HG03565 (cell line): ENCODE results near the gene INPP5A.
"Not testable (repeated sequence)": the region's sequence is repeated elsewhere in the genome, so short reads cannot be mapped to it uniquely, and the experiment has no call there.

Experiments used
- ATAC-seq: cut with Tn5 transposase; IDR thresholded peaks from one replicate; pipeline ENCODE4 v1.9.1; 2021; ENCODE audit warnings: mild to moderate bottlenecking, moderate library complexity; ENCODE audit not compliant: unreplicated experiment

The INPP5A gene

DNA sequence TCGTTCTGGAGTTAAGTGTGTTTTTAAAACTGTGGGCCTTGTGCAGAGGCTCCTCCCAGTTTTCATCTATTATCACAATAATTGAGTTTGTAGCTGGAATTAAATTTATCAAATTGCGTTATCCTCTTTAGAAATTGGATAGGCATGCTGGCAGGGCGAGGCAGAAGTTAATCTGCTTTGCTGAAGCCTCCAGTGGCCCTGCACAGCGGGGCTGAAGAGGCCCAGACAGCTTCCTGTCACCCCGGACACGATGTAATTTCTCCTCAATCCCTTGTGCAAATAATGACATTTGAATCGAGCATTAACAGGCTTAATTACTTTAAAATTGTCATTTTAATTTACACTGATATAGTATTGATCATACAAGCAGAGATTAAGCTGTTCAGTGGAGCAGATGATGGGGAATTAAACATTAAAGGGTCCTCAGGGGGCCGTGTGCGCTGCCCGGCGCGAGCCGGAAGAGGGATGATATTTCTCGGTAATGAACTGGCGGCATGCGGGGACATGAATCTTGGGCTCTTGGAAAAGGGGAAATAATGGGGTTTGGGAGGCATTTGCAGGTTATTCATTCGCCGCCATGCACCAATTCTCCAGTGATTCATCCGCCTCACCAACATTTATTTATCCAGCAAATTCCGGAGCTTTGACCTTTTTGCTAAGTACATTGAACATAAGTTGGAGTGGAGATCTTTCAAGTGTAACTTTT, 129.9 kb downstream of the INPP5A start:
- ATAC-seq: no peak

DNA sequence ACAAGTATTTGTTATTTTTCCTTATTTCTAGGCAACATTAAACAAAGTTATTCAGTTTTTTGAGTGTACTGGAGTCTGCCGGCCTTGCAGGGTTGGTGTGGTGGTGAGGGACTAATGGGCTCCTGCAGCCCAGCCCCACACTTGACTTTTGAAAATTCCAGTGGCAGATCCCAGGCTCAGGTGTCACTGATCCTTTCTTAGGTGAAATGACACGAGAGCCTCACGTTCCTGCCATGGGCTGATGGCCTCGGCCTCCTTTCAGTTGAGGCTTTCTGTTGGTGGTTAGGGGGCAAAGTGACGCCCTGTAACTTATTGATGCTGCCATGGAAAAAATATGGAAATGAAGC, 130.4 kb downstream of the INPP5A start:
- ATAC-seq: no peak

DNA sequence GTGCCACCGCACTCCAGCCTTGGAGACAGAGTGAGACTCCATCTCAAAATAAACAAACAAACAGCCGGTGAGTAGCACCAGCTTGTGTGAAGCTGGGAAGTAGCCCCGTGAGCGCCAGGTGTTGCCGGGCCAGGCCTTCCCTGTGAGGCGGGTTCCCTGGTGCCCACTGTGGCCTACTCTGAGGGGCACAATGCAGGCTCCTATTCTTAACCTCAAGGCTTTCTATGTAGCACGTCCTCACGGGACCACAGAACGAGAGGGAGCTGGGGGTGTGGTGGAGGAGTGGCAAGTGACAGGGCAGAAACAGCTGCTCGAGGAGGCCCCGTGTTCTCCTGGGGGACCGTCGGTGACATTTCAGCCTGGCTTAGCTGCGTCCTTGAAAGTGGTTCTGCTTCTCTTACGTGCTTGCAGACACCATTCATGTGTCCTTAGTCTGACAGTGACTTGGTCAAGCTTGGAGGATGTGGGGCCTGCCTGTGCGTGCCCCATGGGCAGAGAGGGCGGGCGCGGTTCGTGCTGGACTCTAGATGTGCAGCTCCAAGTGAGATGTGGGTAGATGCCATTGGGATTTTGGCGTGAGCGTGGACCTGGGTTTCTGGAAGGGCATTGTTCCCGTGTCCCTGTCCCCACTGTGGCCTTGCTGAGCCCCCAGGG, 131.7 kb downstream of the INPP5A start:
- ATAC-seq: no peak

DNA sequence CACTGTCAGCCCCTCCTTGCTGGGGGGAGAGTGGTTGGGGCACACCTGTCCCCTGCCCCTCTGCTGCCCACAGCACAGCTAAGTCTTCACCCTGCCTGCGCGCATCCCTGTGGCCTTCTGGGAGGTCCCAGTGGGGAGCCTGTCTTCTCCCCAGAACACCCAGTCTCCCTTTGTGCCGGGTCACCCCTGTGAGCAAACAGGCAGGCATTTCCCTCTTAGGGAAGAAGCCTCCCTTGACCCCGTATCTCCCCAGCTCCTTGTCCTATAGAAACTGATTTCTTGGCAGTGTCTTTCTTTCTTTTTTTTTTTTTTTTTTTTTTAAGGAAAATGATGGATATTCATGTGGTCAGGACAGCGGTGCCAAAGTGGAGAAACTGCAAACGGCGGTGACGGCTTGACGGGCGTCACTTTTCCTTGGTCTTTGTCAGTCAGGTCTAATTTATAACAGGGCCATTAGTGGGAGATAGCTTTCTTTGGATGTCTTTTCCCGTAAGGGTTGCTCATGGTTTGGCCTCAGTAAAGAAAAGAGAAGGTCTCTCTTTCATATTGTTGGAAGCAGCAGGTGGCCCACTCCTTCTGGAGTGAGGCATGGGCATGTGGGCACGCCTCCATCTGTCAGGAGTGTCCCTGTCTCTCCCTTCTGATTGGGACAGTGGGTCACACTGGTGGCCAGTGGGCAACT, 133.1 kb downstream of the INPP5A start:
- ATAC-seq: no peak

DNA sequence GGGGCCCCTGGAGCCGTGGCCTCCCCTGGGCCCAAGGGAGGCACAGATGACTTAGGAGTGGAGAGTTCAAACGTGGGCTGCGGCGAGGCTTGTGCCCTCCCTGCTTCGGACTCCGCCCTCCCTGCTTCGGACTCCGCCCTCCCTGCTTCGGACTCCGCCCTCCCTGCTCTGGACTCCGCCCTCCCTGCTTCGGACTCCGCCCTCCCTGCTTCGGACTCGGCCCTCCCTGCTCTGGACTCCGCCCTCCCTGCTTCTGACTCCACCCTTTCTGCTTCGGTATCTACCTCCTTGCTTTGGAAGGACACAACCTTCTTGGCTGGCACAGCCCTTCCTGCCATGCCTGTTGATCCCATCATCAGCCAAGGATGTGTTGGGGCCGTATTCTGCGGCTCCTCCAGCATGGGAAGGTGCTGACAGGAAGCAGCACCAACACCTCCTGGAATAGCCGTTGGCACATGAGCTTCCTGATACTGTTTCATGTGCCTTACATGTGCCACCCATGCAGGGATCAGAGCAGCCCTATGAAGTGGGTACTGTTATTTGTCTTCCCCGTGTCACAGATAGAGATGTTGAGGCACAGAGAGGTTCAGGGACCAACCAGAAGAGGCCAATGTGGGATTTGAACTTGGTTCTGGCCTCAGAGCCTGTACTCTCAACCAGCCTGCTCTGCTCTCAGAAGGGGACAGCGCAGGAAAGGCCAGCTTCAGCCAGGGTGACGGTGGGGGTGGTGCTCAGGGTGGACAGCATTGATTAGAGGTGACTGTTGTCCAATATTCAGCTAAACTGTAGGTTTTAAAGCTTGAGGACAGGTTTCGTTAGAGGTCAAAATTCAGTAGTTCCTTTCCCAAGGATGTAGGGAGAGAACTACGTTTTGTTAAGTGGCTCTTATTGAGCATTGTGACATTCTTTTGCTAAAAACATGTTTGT, 133.9 kb downstream of the INPP5A start:
- ATAC-seq: no peak

DNA sequence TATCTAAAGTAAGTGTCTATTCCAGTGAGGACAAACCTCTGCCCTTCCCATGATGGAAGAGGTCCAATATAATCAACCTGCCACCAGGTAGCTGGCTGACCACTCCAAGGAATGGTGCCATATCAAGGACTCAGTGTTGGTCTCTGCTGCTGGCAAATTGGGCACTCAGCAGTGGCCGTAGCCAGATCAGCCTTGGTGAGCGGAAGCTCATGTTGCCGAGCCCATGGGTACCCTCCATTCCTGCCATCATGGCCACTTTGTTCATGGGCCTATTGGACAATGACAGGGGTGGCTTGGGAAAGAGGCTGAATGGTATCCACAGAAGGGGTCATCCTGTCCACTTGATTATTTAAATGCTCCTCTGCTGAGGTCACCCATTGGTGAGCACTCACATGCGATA, 136.2 kb downstream of the INPP5A start:
- ATAC-seq: not testable (repeated sequence)

DNA sequence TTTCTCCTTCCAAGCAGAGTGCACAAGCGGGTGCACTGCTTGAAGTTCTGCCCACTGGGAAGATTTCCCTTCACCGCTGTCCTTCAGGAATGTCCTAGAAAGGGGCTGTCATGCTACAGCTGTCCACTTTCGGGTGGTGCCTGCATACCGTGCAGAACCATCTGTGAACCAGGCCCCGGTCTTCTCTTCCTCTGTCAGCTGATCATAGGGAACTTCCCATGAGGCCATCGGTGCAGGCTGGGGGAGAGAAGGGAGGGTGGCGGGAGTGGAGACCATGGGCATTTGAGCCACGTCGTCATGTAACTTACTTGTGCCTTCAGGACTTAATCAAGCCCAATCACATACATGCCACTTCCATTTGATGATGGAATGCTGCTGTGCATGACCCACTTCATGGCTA, 136.7 kb downstream of the INPP5A start:
- ATAC-seq: no peak

DNA sequence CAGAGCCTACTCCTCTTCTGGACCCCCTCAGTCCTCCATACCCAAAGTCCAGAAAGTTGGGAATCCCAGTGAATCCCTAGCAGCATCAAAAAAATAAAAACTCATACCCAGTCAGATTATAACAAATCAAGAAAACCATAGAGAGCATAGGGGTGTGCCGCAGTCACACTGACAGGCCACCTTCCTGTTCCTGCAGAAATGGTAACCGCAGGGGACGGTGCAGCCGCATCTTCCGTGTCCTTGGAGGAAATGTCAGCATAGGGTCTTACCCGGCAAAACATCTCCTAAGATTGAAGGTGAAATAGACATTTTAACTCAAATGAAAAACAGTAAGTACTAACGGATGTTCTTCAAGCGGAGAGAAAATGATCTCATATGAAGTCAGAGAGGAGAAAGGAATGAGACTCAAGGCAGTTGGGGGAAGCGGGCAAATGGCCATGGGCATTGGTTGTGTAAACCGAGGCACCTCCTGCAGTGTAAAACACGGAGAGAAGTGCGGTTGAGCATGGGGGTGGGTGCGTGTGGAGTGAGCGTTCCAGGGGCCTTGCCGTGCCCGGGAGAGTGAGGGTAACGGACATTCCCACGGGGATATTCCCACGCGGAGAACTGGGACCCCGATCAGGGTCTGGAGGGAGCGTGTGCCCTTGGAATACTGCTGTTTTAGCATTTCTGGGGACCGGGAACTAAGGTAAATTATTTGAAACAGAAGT, 137.6 kb downstream of the INPP5A start:
- no peak for ATAC-seq

DNA sequence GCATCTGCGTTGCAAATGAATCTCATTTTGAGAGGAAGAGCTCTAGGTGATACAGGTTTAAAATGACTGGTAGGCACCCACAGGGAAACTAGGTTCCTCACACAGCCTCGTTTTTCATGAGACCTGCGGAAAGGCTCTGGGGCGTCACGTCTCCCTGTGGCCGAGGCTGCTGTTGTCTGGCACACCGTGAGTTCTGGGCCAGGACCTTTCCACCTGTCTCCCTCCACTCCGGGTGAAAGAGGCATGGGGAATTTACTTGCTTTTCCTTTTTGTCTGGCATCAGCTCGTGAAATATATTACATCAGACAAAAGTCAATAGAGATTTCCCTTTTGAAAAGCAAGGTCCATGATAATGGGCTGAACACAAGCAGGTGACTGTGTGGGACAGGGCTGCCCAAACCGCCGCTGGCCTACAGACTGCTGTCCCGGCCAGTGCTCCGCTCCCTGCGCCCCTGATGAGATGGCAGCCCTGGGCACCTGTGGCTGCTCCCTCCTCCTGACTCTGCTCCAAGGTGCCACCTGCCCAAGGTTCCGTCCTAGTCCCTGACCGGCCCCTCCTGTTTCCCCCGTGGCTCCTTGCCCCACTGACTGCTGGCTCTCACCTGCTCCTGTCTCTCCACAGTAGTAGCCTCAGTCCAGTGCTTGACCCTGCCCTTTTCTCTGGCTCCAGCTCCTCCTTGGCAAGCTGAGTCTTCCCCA, 138.8 kb downstream of the INPP5A start:
- no peak for ATAC-seq

DNA sequence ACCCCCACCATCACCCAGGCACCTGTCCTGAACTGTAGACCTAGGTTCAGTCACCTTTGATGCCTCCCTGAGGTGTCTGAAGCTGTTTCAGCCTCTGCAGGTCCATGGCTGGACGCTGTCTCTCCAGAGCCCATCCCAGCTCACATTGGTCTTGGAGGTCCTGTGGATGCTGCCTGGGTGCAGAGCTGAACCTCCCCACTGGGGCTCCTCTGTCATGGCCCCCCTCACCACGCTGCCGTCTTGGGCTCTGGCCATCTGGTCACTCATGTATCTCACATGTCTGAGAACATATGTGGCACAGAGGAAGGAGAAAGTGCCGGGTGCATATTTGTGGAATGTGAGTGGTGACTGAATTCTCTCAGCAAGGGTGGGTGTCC, 139.5 kb downstream of the INPP5A start:
- no peak for ATAC-seq

DNA sequence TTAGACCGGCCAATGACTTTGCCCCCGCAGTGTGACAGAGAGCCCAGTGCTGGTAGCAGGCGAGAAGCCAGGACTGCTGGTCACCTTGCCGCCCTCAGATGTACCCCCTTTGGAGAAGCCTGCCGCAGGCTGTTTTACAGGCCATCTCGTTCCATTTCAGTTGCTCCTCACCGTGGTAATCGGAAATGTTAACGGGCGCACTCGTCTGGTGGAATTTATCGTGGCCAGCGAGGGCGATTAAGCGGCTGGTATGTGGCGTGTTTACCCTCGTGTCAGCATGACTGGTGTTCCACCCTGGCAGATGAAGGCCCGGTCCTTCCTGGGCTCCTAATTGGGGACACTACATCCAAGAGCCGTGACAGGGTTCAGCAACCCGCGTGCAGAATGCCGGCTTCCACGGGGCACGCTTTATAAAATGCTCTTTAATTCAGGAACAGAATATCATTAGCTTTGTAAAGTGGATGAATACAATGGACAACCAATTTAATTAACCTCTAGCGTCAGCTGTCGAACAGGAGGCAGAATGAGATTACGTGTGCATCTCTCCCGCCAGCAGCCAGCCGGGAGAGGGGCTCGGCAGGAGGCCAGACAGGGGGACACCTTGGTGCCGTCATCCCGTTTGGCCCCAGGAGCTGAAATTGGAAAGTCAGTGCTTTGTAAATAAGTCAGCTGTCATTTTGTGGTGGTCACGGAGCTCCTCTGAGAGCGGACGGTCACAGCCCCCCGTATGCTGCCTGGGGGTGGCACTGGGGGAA, 140.1 kb downstream of the INPP5A start:
- ATAC-seq: no peak

DNA sequence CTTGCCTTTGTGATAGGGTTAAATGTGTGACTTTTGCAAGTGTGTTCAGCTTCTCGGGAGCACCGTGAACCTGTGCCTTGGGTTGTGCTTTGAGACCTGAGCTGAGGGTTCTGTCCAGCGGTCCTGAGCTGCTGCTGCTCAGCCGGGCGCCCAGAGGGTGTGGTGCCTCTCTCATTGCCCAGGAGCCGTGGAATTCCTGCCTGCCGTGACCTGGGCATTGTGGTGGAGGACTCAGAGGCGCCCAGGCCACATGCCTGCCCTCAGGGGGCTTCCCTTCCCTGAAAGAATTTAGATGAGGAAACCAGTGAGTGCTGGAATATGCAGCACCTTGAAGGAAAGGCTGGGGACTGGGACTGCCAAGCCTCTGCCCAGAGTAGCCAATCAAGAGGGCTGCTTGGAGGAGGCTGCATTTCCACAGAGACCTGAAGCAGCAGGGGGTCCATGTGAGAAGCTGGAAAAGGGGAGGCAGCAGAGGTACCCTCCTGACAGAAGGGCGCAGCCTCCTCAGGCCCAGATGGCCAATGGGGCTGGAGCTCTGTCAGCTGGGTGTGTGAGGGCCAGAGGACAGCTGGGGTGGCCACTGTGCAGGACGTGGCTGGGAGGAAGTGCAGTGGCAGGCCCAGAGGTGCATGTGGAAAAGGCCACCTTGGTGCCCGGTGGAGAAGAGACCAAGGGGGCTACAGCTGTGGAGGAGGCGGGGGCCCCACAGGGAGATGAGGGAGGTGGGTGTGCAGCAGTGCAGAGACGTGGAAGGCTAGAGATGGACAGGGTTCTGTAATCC, 141.0 kb downstream of the INPP5A start:
- ATAC-seq: no peak

DNA sequence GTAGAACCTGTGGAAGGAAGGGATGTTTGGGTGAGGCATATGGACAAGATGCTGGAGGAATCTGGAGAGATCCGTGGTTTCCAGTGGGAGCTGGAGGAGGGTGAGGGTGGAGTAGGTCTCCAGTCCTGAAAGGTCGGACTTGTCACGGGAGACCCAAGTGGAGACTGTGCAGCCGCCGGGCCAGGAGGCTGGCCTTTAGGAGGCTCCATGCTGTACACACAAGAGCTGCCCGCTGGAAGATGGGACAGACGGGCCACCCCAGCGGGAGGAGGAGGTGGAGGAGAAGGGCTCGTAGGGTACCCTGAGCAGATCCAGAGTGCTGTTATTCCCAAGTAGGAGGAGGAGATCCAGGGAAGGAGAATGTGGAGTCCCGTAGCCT, 141.6 kb downstream of the INPP5A start:
- ATAC-seq: no peak

DNA sequence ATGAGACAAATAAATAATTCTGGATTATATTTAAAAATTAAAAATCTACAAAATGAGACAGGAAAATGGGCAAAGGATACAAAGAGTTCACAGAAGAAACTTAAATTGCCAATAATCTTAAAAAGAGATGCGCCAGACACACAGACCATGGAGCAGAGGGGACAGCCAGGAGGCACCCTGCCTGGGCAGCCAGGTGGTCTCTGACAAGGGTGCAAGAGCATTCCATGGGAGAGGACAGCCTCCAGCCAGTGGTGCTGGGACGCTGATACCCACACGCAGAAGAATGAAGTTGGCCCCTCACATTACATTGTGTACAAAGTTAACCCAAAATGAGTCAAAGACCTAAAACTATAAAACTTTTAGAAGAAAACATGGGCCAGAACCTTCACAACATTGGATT, 142.1 kb downstream of the INPP5A start:
- no peak for ATAC-seq

DNA sequence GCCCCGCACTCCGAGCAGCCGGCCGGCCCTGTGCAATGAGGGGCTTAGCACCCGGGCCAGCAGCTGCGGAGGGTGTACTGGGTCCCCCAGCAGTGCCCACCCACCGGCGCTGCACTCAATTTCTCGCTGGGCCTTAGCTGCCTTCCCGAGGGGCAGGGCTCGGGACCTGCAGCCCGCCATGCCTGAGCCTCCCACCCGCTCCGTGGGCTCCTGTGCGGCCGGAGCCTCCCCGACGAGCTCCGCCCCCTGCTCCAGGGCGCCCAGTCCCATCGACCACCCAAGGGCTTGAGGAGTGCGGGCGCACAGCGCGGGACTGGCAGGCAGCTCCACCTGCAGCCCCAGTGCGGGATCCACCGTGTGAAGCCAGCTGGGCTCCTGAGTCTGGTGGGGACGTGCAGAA, 143.2 kb downstream of the INPP5A start:
- not testable (repeated sequence) for ATAC-seq

DNA sequence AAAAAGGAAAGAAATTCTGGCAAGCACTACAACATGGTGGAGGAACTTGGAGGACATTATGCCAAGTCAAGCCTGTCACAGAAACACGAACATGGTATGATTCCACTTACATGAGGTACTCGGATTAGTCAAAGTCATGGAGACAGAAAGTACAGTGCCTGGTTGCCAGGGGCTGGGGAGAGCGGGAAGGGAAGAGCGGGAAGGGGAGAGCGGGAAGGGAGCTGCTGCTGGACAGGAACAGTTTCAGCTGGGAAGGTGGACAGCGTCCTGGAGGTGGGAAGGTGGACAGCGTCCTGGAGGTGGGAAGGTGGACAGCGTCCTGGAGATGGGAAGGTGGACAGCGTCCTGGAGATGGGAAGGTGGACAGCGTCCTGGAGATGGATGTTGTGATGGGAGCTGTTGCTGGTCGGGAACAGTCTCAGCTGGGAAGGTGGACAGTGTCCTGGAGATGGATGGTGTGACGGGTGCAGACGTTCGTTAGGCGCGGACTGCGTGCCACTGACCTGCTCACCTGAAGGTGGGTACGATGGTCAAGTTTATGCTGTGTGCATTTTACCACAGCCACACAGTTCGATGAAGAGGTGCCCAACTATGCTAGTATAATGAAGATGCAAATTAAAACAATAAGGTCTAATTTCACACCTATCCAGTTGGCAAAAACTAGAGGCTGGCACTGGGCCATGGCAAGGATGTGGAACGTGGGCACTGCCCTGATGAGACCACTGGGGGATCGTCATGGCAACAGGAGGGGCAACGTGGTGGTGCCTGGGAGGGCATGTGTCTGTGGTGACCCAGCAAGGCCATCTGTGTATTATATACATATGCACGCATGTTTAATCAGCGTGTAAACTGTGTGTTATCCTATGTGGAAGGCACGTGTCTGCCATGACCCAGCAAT, 144.5 kb downstream of the INPP5A start:
- no peak for ATAC-seq

DNA sequence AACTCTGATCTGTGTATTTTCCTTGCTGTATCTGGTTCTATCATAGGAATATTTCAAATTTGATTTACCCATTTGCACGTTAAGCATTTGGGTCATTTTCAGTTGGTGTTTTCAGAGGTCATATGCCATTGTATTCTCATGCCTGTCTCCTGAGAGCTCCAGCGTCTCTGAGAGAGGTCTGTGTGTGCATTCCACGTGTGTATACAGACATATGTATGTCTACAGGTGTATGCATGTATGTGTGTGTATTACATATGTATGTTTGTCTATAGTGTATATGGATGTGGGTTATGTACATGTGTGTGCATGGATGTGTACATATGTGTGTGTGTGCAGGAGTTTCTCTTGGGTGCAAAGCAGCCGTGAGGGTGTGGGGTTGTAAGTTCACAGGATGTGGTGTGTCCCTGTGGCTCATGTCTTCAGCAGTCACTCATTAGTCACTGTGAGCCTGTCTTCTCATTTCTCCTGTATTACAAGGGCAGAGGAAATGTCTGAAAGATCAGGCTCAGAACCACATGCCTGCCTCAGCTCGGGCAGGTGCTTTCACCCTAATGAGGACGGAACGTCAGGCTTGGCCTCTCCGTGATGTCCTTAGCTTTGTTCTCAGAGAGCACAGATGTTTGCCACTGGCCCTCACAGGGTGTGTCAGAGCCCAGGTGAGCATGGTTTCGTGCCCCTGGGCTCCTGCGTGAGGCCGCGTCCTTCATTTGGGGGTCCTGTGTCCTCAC, 146.7 kb downstream of the INPP5A start:
- no peak for ATAC-seq
